ENCODE results near the gene IARS2. TPM values are rescaled to one million over a fixed set of nuclear protein-coding genes. Genes with fewer than 3 reads are reported as not detected.

The IARS2 gene
- total RNA-seq, 1 experiment from 2014 or later: 72.9 TPM

DNA sequence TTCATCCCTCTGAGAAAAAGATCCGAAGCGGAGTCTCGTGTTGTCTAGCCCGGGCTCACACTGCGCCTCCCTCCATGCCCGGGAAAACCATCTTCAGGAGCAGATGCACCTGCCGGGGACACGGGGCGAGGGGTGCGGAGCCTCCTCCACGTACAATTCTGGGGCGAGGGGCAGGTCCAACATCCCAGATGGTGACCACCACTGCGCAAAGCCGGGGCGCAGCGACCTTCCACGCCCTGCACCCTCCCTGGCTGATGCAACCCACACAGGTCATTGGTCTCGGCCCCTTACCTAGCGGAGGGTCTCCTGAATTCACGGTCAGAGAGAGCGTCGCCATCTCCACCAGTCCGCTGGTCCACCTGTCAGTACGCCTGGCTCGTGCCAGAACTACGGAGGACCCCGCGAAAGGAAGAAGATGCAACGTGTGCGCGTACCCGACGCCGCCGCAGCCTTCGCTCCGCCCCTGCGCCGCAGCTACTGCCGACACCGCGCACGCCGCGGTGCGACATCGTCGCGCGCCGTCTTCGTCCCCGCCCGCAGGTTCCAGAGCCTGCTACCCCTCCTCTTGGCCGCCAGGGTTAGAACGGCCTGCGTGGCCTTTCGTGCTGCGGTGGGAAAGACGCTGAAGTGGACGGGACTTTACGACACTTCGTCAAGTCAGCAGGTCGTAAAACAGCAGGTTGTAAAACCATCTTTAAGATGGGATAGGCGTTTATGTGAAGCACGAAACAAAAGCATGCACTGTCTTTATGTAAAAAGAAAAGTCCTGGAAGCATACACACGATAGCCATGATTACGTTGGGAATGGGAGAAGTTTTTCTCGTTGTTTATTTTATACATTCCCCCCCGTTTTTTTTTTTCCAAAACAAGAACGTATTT is 47.6 kb upstream of the IARS2 start, which contains the start of gene EPRS1:
TSS of gene EPRS1 (minus strand) at position 454 of the 879 bp plus-strand sequence. CDS start at position 337, 117 bp downstream.
- H3K4me3 Mint-ChIP-seq: peak within 1 kb of the TSS; percentile 87 to 93
- Histone ChIP-seq H3K23ac (ENCODE audit: insufficient read length, low read depth, low read length) (no peak within 1 kb of the TSS), H3K9ac (ENCODE audit: extremely low read depth, insufficient read length, low read length) (peak within 1 kb of the TSS; percentile 73), H3K4me1 (ENCODE audit: insufficient read depth, low read length) (no peaks in the 10 kb centered on the region), H3T11ph (ENCODE audit: low read length) (no peak within 1 kb of the TSS), H3K14ac (ENCODE audit: insufficient read depth, low read length) (peak within 1 kb of the TSS; percentile 24), H2BK12ac (ENCODE audit: insufficient read length, low read depth, low read length) (no peak within 1 kb of the TSS), H3K79me2 (ENCODE audit: insufficient read depth, low read length) (peaks cover 14% of the 10 kb centered on the region; the same call in 1 of the 2 replicates), H3K9me3 (ENCODE audit: control insufficient read depth, low read depth, low read length) (no peaks in the 10 kb centered on the region), H3K18ac (ENCODE audit: insufficient read length, low read depth, low read length) (no peak within 1 kb of the TSS), H4K8ac (replicated peaks; ENCODE audit: insufficient read length, low read depth, low read length) (no peak within 1 kb of the TSS), H2AK5ac (ENCODE audit: insufficient read length, low read length) (no peak within 1 kb of the TSS), H2BK20ac (ENCODE audit: low read depth, low read length, poor library complexity, severe bottlenecking) (no peak within 1 kb of the TSS), H4K5ac (ENCODE audit: insufficient read length, low read depth, low read length) (peak within 1 kb of the TSS; percentile 75), H2AFZ (ENCODE audit: low read length) (no peak within 1 kb of the TSS), H4K91ac (ENCODE audit: insufficient read length, low read depth, low read length) (no peak within 1 kb of the TSS), H3K27ac (ENCODE audit: insufficient read length, low read depth, low read length) (no peak within 1 kb of the TSS), H2BK5ac (ENCODE audit: insufficient read length, low read length) (no peak within 1 kb of the TSS), H3K56ac (ENCODE audit: insufficient read length, low read depth, low read length) (no peak within 1 kb of the TSS), H2BK120ac (ENCODE audit: low read depth, low read length, poor library complexity, severe bottlenecking) (no peak within 1 kb of the TSS), H3K27me3 (ENCODE audit: insufficient read depth, low read length) (no peaks in the 10 kb centered on the region), H4K20me1 (ENCODE audit: control insufficient read depth, insufficient read depth, insufficient read length) (no peaks in the 10 kb centered on the region), H2BK15ac (ENCODE audit: low read depth, low read length) (no peak within 1 kb of the TSS), H3K23me2 (ENCODE audit: insufficient read length, low read depth, low read length, poor library complexity, severe bottlenecking) (no peaks in the 10 kb centered on the region), H3K4ac (ENCODE audit: low read depth, low read length) (peak within 1 kb of the TSS; percentile 73; the same call in 1 of the 2 replicates), H3K4me2 (ENCODE audit: insufficient read depth, insufficient read length, low read length) (peak within 1 kb of the TSS; percentile 58), H3K79me1 (ENCODE audit: insufficient read depth, low read depth, low read length, poor library complexity, severe bottlenecking) (peaks cover 3% of the 10 kb centered on the region)
- peak; percentile 98 for DNase-seq
- H3K4me1 Mint-ChIP-seq: peaks cover 6 to 11% of the 10 kb centered on the region in 2 experiments; a peak in 3 of 4 replicates
- H3K27me3 Mint-ChIP-seq (ENCODE audit: low read depth): no peaks in the 10 kb centered on the region
- no CpG with 5 or more reads among the region's 71 CpGs for WGBS (ENCODE audit: extremely low coverage, insufficient read length, low lambda C conversion rate)
- TF ChIP-seq, protein P1, sequence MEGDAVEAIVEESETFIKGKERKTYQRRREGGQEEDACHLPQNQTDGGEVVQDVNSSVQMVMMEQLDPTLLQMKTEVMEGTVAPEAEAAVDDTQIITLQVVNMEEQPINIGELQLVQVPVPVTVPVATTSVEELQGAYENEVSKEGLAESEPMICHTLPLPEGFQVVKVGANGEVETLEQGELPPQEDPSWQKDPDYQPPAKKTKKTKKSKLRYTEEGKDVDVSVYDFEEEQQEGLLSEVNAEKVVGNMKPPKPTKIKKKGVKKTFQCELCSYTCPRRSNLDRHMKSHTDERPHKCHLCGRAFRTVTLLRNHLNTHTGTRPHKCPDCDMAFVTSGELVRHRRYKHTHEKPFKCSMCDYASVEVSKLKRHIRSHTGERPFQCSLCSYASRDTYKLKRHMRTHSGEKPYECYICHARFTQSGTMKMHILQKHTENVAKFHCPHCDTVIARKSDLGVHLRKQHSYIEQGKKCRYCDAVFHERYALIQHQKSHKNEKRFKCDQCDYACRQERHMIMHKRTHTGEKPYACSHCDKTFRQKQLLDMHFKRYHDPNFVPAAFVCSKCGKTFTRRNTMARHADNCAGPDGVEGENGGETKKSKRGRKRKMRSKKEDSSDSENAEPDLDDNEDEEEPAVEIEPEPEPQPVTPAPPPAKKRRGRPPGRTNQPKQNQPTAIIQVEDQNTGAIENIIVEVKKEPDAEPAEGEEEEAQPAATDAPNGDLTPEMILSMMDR (conservative IDR thresholded peaks at IDR 0.05): peak; percentile 76
- H3K9me3 Mint-ChIP-seq: no peaks in the 10 kb centered on the region
- peak within 1 kb of the TSS; percentile 95 to 97 (median 96) for H3K27ac Mint-ChIP-seq
- peaks cover 0 to 8% (median 0%) of the 10 kb centered on the region in 3 experiments; a peak in 4 of 7 replicates for H3K36me3 Mint-ChIP-seq (ENCODE audit: insufficient read depth in 1 of 3, low read depth in 3 of 3)
